DND-41 (cell line): ENCODE data around the gene ZNF208.
"Not testable (repeated sequence)": the region's sequence is repeated elsewhere in the genome, so short reads cannot be mapped to it uniquely, and the experiment has no call there.

ENCODE experiments used
- ATAC-seq: fragments of 200-7000 bp; cut with Tn5 transposase; 3 replicates; pipeline ENCODE4 v1.9.1; 2021; ENCODE audit warnings: low read depth; ENCODE audit not compliant: insufficient read depth
- DNase-seq: peaks from one replicate; pipeline ENCODE4 v3.0.0-alpha.2; 2020
- H2AFZ ChIP-seq: 2 replicates; pipeline ENCODE4 v1.6.0; 2012; ENCODE audit warnings: low read depth, low read length
- H3K27ac ChIP-seq: 2 replicates; pipeline ENCODE4 v1.5.1; 2012; ENCODE audit warnings: low read length, inconsistent platforms
- H3K27me3 ChIP-seq: fragments of 200-600 bp; sonication (generic); 2 replicates; pipeline ENCODE4 v1.6.0; 2012; ENCODE audit warnings: low read length, mild to moderate bottlenecking, inconsistent platforms; ENCODE audit not compliant: insufficient read depth, poor library complexity
- H3K36me3 ChIP-seq: 2 replicates; pipeline ENCODE4 v1.5.1; 2012; ENCODE audit warnings: low read length, inconsistent platforms; ENCODE audit not compliant: insufficient read depth
- H3K4me1 ChIP-seq: 2 replicates; pipeline ENCODE4 v1.5.1; 2012; ENCODE audit warnings: mild to moderate bottlenecking, low read length; ENCODE audit not compliant: insufficient read depth
- H3K4me2 ChIP-seq: 2 replicates; pipeline ENCODE4 v1.6.0; 2012; ENCODE audit warnings: mild to moderate bottlenecking, moderate library complexity, low read length, inconsistent platforms; ENCODE audit not compliant: insufficient read depth
- H3K4me3 ChIP-seq, 2 experiments: fragments of 200-600 bp in 1 of 2; shearing (Covaris generic) in 1 of 2; 2 replicates each; pipeline ENCODE4 v1.5.1; 2012 to 2016; ENCODE audit warnings: inconsistent platforms in 2 of 2, low read length in 2 of 2, mild to moderate bottlenecking in 2 of 2, low read depth in 1 of 2, moderate library complexity in 1 of 2
- H3K79me2 ChIP-seq: 2 replicates; pipeline ENCODE4 v1.6.0; 2012; ENCODE audit warnings: low read length, inconsistent platforms; ENCODE audit not compliant: insufficient read depth
- H3K9ac ChIP-seq: 2 replicates; pipeline ENCODE4 v1.6.0; 2012; ENCODE audit warnings: low read depth, mild to moderate bottlenecking, inconsistent platforms, low read length, moderate library complexity
- H3K9me3 ChIP-seq: 2 replicates; pipeline ENCODE4 v1.5.1; 2012; ENCODE audit warnings: low read length, moderate library complexity, mild to moderate bottlenecking, inconsistent platforms; ENCODE audit not compliant: insufficient read depth, severe bottlenecking
- H4K20me1 ChIP-seq: 2 replicates; pipeline ENCODE4 v1.6.0; 2012; ENCODE audit warnings: low read length; ENCODE audit not compliant: insufficient read depth
- EZH2 ChIP-seq: IDR thresholded peaks from 3 replicates; pipeline ENCODE4 v1.6.1; 2012; ENCODE audit warnings: borderline replicate concordance, low read depth, mild to moderate bottlenecking, moderate library complexity, low read length, inconsistent platforms; ENCODE audit not compliant: severe bottlenecking
- TF ChIP-seq, protein P1 (sequence below): IDR thresholded peaks from 2 replicates; pipeline ENCODE4 v1.5.1; 2012; ENCODE audit warnings: borderline replicate concordance, low read length, moderate library complexity, mild to moderate bottlenecking; ENCODE audit not compliant: poor library complexity, severe bottlenecking; ENCODE audit errors: extremely low read depth

ZNF208 gene

DNA sequence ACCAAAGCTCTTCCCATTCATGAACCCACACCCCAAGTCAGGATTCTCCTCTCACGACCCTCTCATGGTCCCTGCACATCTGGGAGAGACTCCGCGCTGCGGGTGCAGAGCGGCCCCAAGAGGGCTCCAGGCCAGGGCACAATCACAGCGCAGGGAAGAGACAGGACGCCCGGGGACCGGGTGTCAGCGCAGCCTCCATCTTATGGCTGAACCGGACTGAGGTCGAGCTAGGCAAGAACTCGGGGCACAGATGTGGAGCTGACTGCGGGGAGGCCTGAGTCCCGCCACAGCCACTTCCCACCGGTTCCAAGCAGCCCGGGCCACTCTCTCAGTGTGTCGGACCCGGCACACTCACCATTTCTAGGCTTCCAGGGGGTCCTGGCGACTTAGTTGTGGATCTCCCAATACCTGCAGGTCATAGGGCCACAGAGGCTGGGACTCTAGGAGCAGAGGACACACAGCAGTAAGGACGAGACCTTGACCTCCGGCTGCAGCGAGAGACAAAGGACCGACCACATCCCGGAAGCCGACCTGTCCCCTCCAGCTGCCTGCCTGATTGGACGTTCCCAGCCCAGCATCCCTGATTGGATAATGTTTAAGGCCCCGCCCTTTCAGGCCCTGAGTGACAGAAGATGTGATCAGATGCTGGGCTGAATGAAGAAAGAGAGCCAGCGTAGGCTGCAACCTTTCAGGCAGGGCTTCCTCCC lies at the start of gene ZNF208:
Gene ZNF208 (minus strand): TSS at position 507 of the 707 bp plus-strand sequence. CDS start 149 bp downstream, at position 358.
- H3K9ac ChIP-seq, H3K4me2 ChIP-seq, H2AFZ ChIP-seq, H3K79me2 ChIP-seq, H3K4me1 ChIP-seq, H3K36me3 ChIP-seq, H3K27me3 ChIP-seq, H4K20me1 ChIP-seq, DNase-seq, ATAC-seq, H3K9me3 ChIP-seq, H3K27ac ChIP-seq, H3K4me3 ChIP-seq: not testable (repeated sequence)

DNA sequence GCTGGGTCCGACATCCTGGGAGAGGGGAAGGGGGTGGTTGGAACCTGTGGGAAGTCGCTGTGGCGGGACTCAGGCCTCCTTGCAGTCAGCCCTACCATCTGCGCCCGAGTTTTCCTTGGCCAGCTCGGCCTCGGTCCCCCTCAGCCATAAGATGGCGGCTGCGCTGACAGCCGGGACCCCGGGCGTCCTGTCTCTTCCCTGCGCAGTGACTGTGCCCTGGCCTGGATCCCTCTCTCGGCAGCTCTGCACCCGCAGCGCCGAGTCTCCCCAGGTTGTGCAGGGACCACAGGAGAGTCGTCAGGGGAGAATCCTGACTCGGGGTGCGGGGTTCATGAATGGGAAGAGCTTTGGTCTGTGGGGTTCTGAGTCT lies 41.9 kb upstream of the ZNF208 start:
- H4K20me1 ChIP-seq = no peaks in the 10 kb centered on the region
- H3K4me3 ChIP-seq = no peak overlapping the region
- peaks cover 8% of the 10 kb centered on the region for H3K9me3 ChIP-seq
- no peaks in the 10 kb centered on the region for H3K79me2 ChIP-seq
- no peak overlapping the region for H3K9ac ChIP-seq
- no peaks in the 10 kb centered on the region for H3K27me3 ChIP-seq
- H3K4me2 ChIP-seq = no peak overlapping the region
- DNase-seq (no peak), ATAC-seq (no peak)
- H3K27ac ChIP-seq = no peak overlapping the region
- TF ChIP-seq, protein P1, sequence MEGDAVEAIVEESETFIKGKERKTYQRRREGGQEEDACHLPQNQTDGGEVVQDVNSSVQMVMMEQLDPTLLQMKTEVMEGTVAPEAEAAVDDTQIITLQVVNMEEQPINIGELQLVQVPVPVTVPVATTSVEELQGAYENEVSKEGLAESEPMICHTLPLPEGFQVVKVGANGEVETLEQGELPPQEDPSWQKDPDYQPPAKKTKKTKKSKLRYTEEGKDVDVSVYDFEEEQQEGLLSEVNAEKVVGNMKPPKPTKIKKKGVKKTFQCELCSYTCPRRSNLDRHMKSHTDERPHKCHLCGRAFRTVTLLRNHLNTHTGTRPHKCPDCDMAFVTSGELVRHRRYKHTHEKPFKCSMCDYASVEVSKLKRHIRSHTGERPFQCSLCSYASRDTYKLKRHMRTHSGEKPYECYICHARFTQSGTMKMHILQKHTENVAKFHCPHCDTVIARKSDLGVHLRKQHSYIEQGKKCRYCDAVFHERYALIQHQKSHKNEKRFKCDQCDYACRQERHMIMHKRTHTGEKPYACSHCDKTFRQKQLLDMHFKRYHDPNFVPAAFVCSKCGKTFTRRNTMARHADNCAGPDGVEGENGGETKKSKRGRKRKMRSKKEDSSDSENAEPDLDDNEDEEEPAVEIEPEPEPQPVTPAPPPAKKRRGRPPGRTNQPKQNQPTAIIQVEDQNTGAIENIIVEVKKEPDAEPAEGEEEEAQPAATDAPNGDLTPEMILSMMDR = no peak
- TF ChIP-seq EZH2 = no peak
- no peak overlapping the region for H2AFZ ChIP-seq
- H3K4me1 ChIP-seq = no peaks in the 10 kb centered on the region
- no peaks in the 10 kb centered on the region for H3K36me3 ChIP-seq

DNA sequence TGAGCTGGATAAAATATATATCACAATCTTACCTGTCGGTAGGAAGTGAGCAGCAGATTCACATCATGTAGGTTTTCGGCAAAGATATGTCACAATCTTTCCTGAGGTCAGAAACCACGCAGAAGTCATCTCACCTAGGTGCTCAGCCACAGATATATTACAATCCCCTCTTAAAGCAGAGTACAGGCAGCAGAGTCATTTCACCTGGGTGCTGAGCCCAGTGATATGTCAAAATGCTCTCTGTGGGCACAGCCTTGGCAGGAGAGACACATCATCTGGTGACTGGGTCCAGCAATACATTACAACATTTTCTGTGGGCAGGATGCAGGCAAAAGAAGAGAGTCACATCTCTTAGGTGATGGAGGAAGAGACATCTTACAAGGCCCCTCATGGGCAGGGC lies 30.4 kb upstream of the ZNF208 start:
- not testable (repeated sequence) for H3K27me3 ChIP-seq, ATAC-seq, H3K9me3 ChIP-seq, H3K4me3 ChIP-seq, H3K79me2 ChIP-seq, H4K20me1 ChIP-seq, H3K9ac ChIP-seq, H3K4me1 ChIP-seq, H3K27ac ChIP-seq, H3K36me3 ChIP-seq, DNase-seq, H2AFZ ChIP-seq, H3K4me2 ChIP-seq

DNA sequence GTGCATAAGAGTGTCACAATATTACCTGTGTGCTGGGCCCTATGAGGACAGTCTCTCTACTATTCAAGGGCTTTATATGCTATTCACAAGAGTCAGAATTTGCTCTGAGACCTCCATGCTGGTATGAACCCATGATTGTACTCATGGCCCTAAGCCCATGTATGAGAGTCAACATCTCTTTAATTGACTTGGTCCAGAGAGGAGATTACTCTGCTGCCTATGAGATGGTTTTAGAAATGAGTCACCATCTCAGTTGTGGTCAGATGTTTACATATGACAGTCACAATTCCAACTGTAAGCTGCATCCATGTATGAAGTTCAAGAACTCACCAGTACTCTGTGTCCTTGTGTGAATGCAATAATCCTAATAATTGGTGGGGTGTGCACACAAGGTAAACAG lies 19.9 kb upstream of the ZNF208 start:
- no peak overlapping the region for H3K4me3 ChIP-seq
- H4K20me1 ChIP-seq = no peaks in the 10 kb centered on the region
- no peaks in the 10 kb centered on the region for H3K36me3 ChIP-seq
- no peaks in the 10 kb centered on the region for H3K9me3 ChIP-seq
- H3K4me1 ChIP-seq = no peaks in the 10 kb centered on the region
- ATAC-seq = no peak
- H3K79me2 ChIP-seq = no peaks in the 10 kb centered on the region
- TF ChIP-seq, protein P1 = no peak
- TF ChIP-seq EZH2 = no peak
- no peaks in the 10 kb centered on the region for H3K27me3 ChIP-seq
- no peak overlapping the region for H3K9ac ChIP-seq
- H3K27ac ChIP-seq = no peak overlapping the region
- H3K4me2 ChIP-seq = no peak overlapping the region
- no peak for DNase-seq
- H2AFZ ChIP-seq = no peak overlapping the region
